Measurements from ENCODE around the gene RAD54L2. TPM values are rescaled to one million over a fixed set of nuclear protein-coding genes. Genes with fewer than 3 reads are reported as not detected.
"Not testable (repeated sequence)": the region's sequence is repeated elsewhere in the genome, so short reads cannot be mapped to it uniquely, and the experiment has no call there.

RAD54L2 gene
- total and polyA plus RNA-seq, 2 donors (not counting 3 experiments of a cell fraction or from before 2014, with no cell fraction given) = 7.6 to 31.1 TPM

DNA sequence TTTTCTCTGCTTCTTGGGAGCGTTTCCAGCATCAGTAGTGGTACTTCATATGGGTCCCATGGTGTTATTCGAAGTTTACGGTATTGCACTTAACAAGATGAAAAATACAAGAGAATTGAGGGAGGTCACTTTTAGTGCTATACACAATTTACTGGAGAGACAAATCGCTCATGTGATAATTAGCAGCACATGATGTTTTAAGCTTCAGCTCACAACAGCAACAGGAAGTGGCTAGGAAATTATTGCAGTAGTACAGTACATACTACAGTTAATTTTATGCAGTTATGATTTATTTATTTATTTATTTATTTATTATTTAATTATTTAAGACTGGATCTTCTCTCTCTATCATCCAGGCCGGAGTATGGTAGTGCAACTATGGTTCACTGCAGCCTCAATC, 24.3 kb upstream of the RAD54L2 start:
- BruUV-seq (replicated peaks) = no TSS peak
- peak; percentile 38 for FAIRE-seq

GRCh38 chr3:51519848-51520247, 18.7 kb upstream of the RAD54L2 start:
- no peak for TF ChIP-seq FOS (IDR thresholded peaks at IDR 0.05; ENCODE audit: borderline replicate concordance, insufficient read depth, low read length)
- TF ChIP-seq POLR2A (IDR thresholded peaks at IDR 0.05; ENCODE audit: low read depth, low read length) = no peak
- no peak for TF ChIP-seq CTCF (IDR thresholded peaks at IDR 0.05; ENCODE audit: extremely low read depth in 1 of 2, insufficient read depth in 1 of 2, low read depth in 1 of 2, low read length in 2 of 2)
- no peak overlapping the region for H3K4me3 ChIP-seq (replicated peaks in 1 of 3; ENCODE audit: insufficient read depth in 1 of 3, low read depth in 1 of 3, low read length in 3 of 3)
- H3K9ac ChIP-seq (replicated peaks; ENCODE audit: extremely low read depth, insufficient read depth, low read length) = no peak overlapping the region
- POLR2A ChIA-PET = no interaction called here
- H3K79me2 ChIP-seq (ENCODE audit: control insufficient read depth, insufficient read depth, low read length) = no peaks in the 10 kb centered on the region
- intact Hi-C loops (cut with micrococcal nuclease) (no loop called here), dilution Hi-C loops (cut with MboI; ENCODE audit: extremely low pct_ligation_motif_present, low sequenced_read_pairs) (no loop called here)
- BruUV-seq (replicated peaks) = no TSS peak
- CTCF ChIA-PET = interaction anchor here (0.6 to 2.1 kb wide), 3 partner anchors 18 to 150 kb away, joined by 3 to 10 read pairs (median 4); partner anchors contain the start of gene RAD54L2
- no peaks in the 10 kb centered on the region for H4K20me1 ChIP-seq (replicated peaks; ENCODE audit: control insufficient read depth, extremely low read depth, insufficient read depth, low read length)
- no peaks in the 10 kb centered on the region for H3K9me3 ChIP-seq (replicated peaks; ENCODE audit: control insufficient read depth, insufficient read depth, low read length)
- FAIRE-seq (no peak), DNase-seq (ENCODE audit: low read depth, low spot score) (no peak)
- no peak overlapping the region for H3K4me2 ChIP-seq (ENCODE audit: insufficient read depth, low read length)
- no peaks in the 10 kb centered on the region for H3K9me1 ChIP-seq (replicated peaks; ENCODE audit: control insufficient read depth, extremely low read depth, insufficient read depth, low read length)
- no peak overlapping the region for H3K27ac ChIP-seq (ENCODE audit: insufficient read depth, low read depth, low read length)
- no peaks in the 10 kb centered on the region for H3K36me3 ChIP-seq (ENCODE audit: control insufficient read depth in 2 of 2, extremely low read depth in 1 of 2, insufficient read depth in 2 of 2, low read length in 2 of 2)
- peaks cover 0 to 5% of the 10 kb centered on the region in 2 experiments for H3K27me3 ChIP-seq (ENCODE audit: control insufficient read depth in 2 of 2, insufficient read depth in 2 of 2, low read length in 2 of 2)
- no peaks in the 10 kb centered on the region for H3K4me1 ChIP-seq (ENCODE audit: control insufficient read depth, extremely low read depth, insufficient read depth, low read length)
- H2AFZ ChIP-seq (ENCODE audit: low read depth, low read length) = no peak overlapping the region

More for the DNA sequence above, 24.3 kb upstream of the RAD54L2 start:
- intact Hi-C loops (cut with micrococcal nuclease) = no loop called here
- Histone ChIP-seq H3K4me1 (ENCODE audit: control insufficient read depth, extremely low read depth, insufficient read depth, low read length) (no peaks in the 10 kb centered on the region), H3K9ac (replicated peaks; ENCODE audit: extremely low read depth, insufficient read depth, low read length) (no peak overlapping the region), H3K9me1 (replicated peaks; ENCODE audit: control insufficient read depth, extremely low read depth, insufficient read depth, low read length) (no peaks in the 10 kb centered on the region), H3K4me2 (ENCODE audit: insufficient read depth, low read length) (no peak overlapping the region), H3K9me3 (replicated peaks; ENCODE audit: control insufficient read depth, insufficient read depth, low read length) (no peaks in the 10 kb centered on the region), H3K36me3 (ENCODE audit: control insufficient read depth in 2 of 2, extremely low read depth in 1 of 2, insufficient read depth in 2 of 2, low read length in 2 of 2) (no peaks in the 10 kb centered on the region), H4K20me1 (replicated peaks; ENCODE audit: control insufficient read depth, extremely low read depth, insufficient read depth, low read length) (no peaks in the 10 kb centered on the region), H3K27me3 (ENCODE audit: control insufficient read depth in 2 of 2, insufficient read depth in 2 of 2, low read length in 2 of 2) (no peaks in the 10 kb centered on the region), H3K27ac (ENCODE audit: insufficient read depth, low read depth, low read length) (no peak overlapping the region), H2AFZ (ENCODE audit: low read depth, low read length) (no peak overlapping the region), H3K79me2 (ENCODE audit: control insufficient read depth, insufficient read depth, low read length) (no peaks in the 10 kb centered on the region), H3K4me3 (replicated peaks in 1 of 3; ENCODE audit: insufficient read depth in 1 of 3, low read depth in 1 of 3, low read length in 3 of 3) (no peak overlapping the region)
- CTCF ChIA-PET = interaction anchor here (3.1 kb wide), 1 partner anchor 12 kb away, joined by 20 read pairs; no protein-coding TSS in a partner anchor
- TF ChIP-seq MAX (IDR thresholded peaks at IDR 0.05; ENCODE audit: insufficient read depth, insufficient read length) (no peak), JUN (IDR thresholded peaks at IDR 0.05; ENCODE audit: borderline replicate concordance, insufficient read depth, insufficient read length, low read depth) (no peak), POLR2A (IDR thresholded peaks at IDR 0.05; ENCODE audit: low read depth, low read length) (no peak), EZH2 (IDR thresholded peaks at IDR 0.05; ENCODE audit: borderline replicate concordance, low read depth, low read length, severe bottlenecking) (no peak)
- no peak for DNase-seq (ENCODE audit: low read depth, low spot score)
- dilution Hi-C loops (cut with MboI; ENCODE audit: extremely low pct_ligation_motif_present, low sequenced_read_pairs) = no loop called here
- POLR2A ChIA-PET = no interaction called here

DNA sequence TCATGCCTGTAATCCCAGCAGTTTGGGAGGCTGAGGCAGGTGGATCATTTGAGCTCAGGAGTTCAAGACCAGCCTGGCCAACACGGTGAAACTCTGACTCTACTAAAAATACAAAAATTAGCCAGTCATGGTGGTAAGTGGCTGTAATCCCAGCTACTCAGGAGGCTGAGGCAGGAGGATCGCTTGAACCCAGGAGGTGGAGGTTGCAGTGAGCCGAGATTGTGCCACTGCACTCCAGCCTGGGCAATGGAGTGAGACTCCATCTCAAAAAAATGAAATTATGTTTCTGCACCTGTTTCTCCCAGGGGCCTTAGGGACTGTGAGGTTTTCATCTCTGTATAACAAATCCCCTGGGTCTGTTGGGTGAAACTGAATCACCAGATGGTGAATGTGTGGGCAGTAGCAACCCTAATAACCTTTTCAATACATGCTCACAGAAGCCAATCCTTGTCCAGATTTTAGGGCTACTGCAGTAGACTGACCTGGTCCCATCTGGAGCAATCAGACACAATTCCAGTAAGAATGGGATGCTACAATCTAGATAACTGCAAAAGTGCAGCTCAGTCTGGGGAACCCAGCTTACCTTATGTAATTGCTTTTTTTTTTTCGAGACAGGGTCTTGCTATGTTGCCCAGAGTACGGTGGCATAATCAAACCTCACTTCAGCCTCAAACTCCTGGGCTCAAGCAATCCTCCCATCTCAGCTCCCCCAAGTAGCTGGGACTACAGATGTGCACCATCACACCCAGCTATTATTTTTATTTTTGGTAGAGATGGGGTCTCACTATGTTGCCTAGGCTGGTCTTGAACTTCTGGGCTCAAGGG, 17.4 kb upstream of the RAD54L2 start:
- H3K79me2 ChIP-seq (ENCODE audit: control insufficient read depth, insufficient read depth, low read length); H3K4me3 ChIP-seq (replicated peaks in 1 of 3; ENCODE audit: insufficient read depth in 1 of 3, low read depth in 1 of 3, low read length in 3 of 3); DNase-seq (ENCODE audit: low read depth, low spot score); H3K4me1 ChIP-seq (ENCODE audit: control insufficient read depth, extremely low read depth, insufficient read depth, low read length); H3K4me2 ChIP-seq (ENCODE audit: insufficient read depth, low read length); H4K20me1 ChIP-seq (replicated peaks; ENCODE audit: control insufficient read depth, extremely low read depth, insufficient read depth, low read length); POLR2A ChIA-PET; H3K9me1 ChIP-seq (replicated peaks; ENCODE audit: control insufficient read depth, extremely low read depth, insufficient read depth, low read length); dilution Hi-C loops (cut with MboI; ENCODE audit: extremely low pct_ligation_motif_present, low sequenced_read_pairs); FAIRE-seq; H3K9ac ChIP-seq (replicated peaks; ENCODE audit: extremely low read depth, insufficient read depth, low read length); H3K36me3 ChIP-seq (ENCODE audit: control insufficient read depth in 2 of 2, extremely low read depth in 1 of 2, insufficient read depth in 2 of 2, low read length in 2 of 2); intact Hi-C loops (cut with micrococcal nuclease); H3K27ac ChIP-seq (ENCODE audit: insufficient read depth, low read depth, low read length); BruUV-seq (replicated peaks); H3K9me3 ChIP-seq (replicated peaks; ENCODE audit: control insufficient read depth, insufficient read depth, low read length); H3K27me3 ChIP-seq (ENCODE audit: control insufficient read depth in 2 of 2, insufficient read depth in 2 of 2, low read length in 2 of 2); H2AFZ ChIP-seq (ENCODE audit: low read depth, low read length): not testable (repeated sequence)
- CTCF ChIA-PET = interaction anchor here (1.1 to 2.1 kb wide), 3 partner anchors 17 to 20 kb away, joined by 3 to 10 read pairs (median 4); partner anchors contain the start of gene RAD54L2
